Activated T-helper 1 cell treated with anti-CD3 and anti-CD28 coated beads, Interleukin-12 subunit alpha, Interleukin-12 subunit beta, Interleukin-2, Interleukin-4 antibody, amounts not matched to agents 30 ng/mL and 10 ng/mL and 1 ng/mL, durations not matched to agents 14 hours and 24 hours and 36 hours (primary cell): ENCODE results near the gene SIGLEC11. TPM values are rescaled to one million over a fixed set of nuclear protein-coding genes. Genes with fewer than 3 reads are reported as not detected.
A peak's percentile ranks its signal among the peaks of the same experiment; 100 is the strongest.

ENCODE experiments used
- DNase-seq: peaks from one replicate; pipeline ENCODE4 v3.0.0; 2021; ENCODE audit warnings: low spot score
- H3K27ac Mint-ChIP-seq: one replicate; pipeline ENCODE4 v1.8.0; 2021; ENCODE audit warnings: mild to moderate bottlenecking, mixed read lengths
- H3K27me3 Mint-ChIP-seq: one replicate; pipeline ENCODE4 v1.8.0; 2022; ENCODE audit warnings: mild to moderate bottlenecking, moderate library complexity, mixed read lengths; ENCODE audit not compliant: insufficient read depth
- H3K36me3 Mint-ChIP-seq: one replicate; pipeline ENCODE4 v1.8.0; 2021; ENCODE audit warnings: low read depth, mixed read lengths
- H3K4me1 Mint-ChIP-seq: one replicate; pipeline ENCODE4 v1.8.0; 2021; ENCODE audit warnings: low read depth, mixed read lengths
- H3K4me3 Mint-ChIP-seq: one replicate; pipeline ENCODE4 v1.8.0; 2021; ENCODE audit warnings: mild to moderate bottlenecking, moderate library complexity, mixed read lengths
- H3K9me3 Mint-ChIP-seq: one replicate; pipeline ENCODE4 v1.8.0; 2021; ENCODE audit warnings: mixed read lengths
- intact Hi-C: fragments of 100-400 bp; cut with micrococcal nuclease; formaldehyde crosslinking; loops from one replicate; pipeline ENCODE4 v1.15.1; 2024
- total RNA-seq: library from RNA; stranded (reverse); gene quantifications from 2 replicates; pipeline ENCODE4 v1.2.3, GENCODE V29; 2022

Gene SIGLEC11
- total RNA-seq, 1 donor from 2014 or later, result not detected

DNA sequence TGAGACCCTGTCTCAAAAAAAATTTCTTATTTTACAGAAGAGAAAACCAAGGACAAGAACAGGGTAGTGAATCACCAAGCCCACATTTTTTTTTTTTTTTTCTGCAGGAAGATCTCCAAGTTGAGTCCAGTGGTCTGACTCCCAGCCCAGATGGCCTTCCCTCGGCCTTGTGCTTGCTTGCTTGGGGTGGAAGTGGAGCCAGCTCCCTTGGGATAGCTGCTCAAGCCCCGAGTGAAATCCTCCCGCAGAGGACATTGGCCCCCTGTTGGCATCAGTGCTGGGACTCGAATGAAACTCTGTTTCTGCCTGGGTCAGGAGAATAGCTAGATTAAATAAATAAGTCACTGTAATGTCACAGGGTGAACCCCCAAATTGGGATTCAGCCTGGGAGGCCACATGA lies 22.3 kb downstream of the SIGLEC11 start:
- H3K36me3 Mint-ChIP-seq, result peaks cover 2% of the 10 kb centered on the region
- H3K9me3 Mint-ChIP-seq, result no peaks in the 10 kb centered on the region
- DNase-seq, result no peak
- peaks cover 17% of the 10 kb centered on the region for H3K27me3 Mint-ChIP-seq
- intact Hi-C loops, result no loop called here
- peaks cover 14% of the 10 kb centered on the region for H3K4me1 Mint-ChIP-seq
- H3K4me3 Mint-ChIP-seq, result no peak overlapping the region
- no peak overlapping the region for H3K27ac Mint-ChIP-seq

DNA sequence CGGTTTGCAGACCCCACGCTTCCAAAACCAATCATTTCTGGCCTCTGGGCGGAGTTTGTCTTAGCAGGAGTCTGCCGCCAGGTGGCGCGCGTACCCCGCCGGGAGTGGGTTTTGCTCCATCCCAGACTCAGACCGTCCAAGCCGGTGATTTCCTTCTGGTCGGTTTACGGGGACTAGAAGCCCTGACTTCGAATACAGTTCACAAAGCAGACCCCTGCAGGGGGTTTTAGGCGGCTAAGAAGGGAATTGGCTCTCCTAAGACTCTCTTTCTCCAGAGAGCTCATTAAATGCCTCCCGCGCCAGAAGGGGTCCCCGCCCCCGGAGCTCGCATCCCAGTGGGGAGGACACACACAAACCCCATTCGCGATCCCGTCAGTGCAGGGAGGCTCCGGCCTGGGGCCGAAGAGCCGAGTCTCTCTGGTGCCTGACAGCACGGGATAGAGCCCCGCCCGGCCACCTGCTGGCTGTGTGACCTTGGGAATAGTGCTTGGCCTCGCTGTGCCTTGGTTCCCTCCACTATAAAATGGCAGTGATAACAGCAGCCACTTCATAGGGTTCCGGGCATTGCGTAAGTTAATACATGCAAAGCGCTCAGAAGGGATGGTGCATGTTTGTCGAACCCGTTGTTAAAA lies 23.1 kb downstream of the SIGLEC11 start:
- no peak overlapping the region for H3K4me3 Mint-ChIP-seq
- peak; percentile 68 for DNase-seq
- H3K27ac Mint-ChIP-seq, result no peak overlapping the region
- peaks cover 14% of the 10 kb centered on the region for H3K4me1 Mint-ChIP-seq
- H3K27me3 Mint-ChIP-seq, result peaks cover 15% of the 10 kb centered on the region
- intact Hi-C loops, result loop anchor here (1.0 kb wide), 2 partner anchors 45 to 87 kb away; partner anchors contain the start of gene VRK3
- H3K9me3 Mint-ChIP-seq, result no peaks in the 10 kb centered on the region
- H3K36me3 Mint-ChIP-seq, result peaks cover 8% of the 10 kb centered on the region

DNA sequence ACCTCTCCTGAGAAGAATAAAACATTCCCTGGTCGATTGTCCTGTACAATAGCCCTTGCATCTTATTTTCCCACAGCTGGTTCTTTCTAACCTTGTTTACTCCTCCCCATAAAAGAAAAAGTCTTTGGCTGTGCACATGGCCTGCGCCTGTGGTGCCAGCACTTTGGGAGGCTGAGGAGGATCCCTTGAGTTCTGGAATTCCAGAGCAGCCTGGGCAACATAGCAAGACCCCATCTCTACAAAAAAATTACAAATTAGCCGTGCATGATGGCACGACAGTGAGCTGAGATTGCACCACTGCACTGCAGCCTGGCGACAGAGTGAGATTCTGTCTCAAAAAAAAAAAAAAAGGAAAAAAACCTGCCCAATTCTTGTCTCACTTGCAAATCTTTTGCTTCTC lies 24.4 kb downstream of the SIGLEC11 start:
- peaks cover 4% of the 10 kb centered on the region for H3K9me3 Mint-ChIP-seq
- intact Hi-C loops, result no loop called here

DNA sequence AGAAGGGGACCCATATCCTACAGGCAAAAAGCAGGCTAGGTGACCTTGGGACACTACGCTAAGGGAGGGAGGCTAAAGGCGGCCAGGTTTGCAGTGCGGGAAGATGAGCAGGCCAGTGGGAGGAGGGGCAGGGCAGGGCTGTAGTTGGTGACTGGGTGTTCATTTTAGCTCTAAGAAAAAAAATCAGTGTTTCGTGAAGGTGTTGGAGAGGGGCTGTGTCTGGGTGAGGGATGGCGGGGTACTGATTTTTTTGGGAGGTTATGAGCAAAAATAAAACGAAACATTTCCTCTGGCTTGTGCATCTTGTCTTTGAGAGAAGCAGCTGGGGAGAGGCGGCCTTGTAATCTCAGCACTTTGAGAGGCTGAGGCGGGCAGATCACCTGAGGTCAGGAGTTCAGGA lies 27.3 kb downstream of the SIGLEC11 start:
- Mint-ChIP-seq H3K36me3 (peaks cover 37% of the 10 kb centered on the region), H3K27me3 (peaks cover 10% of the 10 kb centered on the region), H3K27ac (no peak overlapping the region), H3K9me3 (peaks cover 4% of the 10 kb centered on the region), H3K4me3 (no peak overlapping the region), H3K4me1 (peaks cover 36% of the 10 kb centered on the region)
- intact Hi-C loops, result no loop called here
- no peak for DNase-seq

More for the DNA sequence above, 24.4 kb downstream of the SIGLEC11 start:
- H3K4me1 Mint-ChIP-seq, result peaks cover 22% of the 10 kb centered on the region
- no peak overlapping the region for H3K27ac Mint-ChIP-seq
- H3K36me3 Mint-ChIP-seq, result peaks cover 18% of the 10 kb centered on the region
- no peak overlapping the region for H3K4me3 Mint-ChIP-seq
- peaks cover 10% of the 10 kb centered on the region for H3K27me3 Mint-ChIP-seq
- DNase-seq, result no peak

DNA sequence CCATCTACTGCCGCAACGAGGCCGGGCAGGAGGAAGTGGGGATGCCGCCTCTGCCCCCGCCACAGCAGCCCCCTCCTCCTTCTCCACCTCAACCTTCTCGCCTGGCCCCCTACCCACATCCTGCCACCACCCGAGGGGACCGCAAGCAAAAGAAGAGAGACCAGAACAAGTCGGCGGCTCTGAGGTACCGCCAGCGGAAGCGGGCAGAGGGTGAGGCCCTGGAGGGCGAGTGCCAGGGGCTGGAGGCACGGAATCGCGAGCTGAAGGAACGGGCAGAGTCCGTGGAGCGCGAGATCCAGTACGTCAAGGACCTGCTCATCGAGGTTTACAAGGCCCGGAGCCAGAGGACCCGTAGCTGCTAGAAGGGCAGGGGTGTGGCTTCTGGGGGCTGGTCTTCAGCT lies 28.2 kb downstream of the SIGLEC11 start:
- Mint-ChIP-seq H3K36me3 (peaks cover 44% of the 10 kb centered on the region), H3K27me3 (peaks cover 10% of the 10 kb centered on the region), H3K9me3 (peaks cover 4% of the 10 kb centered on the region), H3K4me1 (peaks cover 39% of the 10 kb centered on the region), H3K27ac (no peak overlapping the region), H3K4me3 (peak overlapping the region; percentile 13)
- peak; percentile 34 for DNase-seq
- intact Hi-C loops, result no loop called here

DNA sequence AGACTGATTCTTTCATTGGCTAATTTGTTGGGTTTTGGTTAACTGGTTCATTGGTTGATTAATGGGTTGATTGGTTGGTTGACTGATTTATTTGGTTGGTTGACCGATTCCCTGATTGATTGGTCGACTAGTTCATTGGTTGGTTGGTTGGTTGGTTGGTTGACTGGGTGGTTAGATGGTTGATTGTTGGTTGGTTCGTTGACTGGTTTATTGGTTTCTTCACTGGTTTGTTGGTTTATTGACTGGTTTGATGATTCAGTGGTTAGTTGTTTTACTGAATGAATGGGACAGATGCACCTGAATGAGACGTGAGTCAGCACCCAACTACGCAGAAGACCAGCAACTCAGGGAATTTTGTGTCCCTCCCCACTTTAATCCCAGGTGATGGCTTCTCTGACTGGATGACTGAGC lies 28.9 kb downstream of the SIGLEC11 start:
- Mint-ChIP-seq H3K36me3 (peaks cover 49% of the 10 kb centered on the region), H3K4me1 (peaks cover 42% of the 10 kb centered on the region), H3K27ac (peak overlapping the region; percentile 38), H3K9me3 (peaks cover 4% of the 10 kb centered on the region), H3K27me3 (peaks cover 8% of the 10 kb centered on the region), H3K4me3 (peak overlapping the region; percentile 50)
- no peak for DNase-seq
- intact Hi-C loops, result no loop called here

DNA sequence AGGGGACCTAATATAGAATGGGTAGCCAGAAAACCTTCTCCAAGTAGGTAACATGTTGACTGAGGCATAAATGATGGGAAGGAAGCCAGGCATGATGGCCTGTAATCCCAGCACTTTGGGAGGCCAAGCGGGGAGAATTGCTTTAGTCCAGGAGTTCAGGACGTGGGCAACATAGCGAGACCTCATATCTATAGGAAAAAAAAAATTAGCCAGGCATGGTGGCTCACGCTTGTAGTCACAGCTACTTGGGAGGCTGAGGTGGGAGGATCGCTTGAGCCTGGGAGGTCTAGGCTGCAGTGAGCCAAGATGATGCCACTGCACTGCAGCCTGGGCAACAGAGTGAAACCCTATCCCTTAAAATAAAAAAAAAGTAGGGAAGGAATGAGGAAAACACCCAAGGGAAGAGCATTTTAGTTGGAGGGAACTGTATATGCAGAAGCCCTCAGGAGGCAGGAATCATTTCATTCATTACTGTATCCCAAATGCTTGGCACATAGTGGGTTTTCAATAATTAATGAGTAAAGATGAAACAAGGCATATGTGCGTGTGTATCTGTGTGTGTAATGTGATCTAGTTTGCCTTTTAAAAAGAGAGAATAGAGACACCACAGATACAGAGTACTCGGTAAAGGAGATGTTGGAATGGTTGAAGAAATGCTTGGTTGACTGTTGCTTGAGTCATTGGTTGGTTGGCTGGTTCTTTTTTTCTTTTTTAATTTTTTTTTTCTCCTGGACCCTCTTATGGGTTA lies 29.5 kb downstream of the SIGLEC11 start:
- Mint-ChIP-seq H3K9me3 (peaks cover 4% of the 10 kb centered on the region), H3K4me3 (peak overlapping the region; percentile 32), H3K36me3 (peaks cover 51% of the 10 kb centered on the region), H3K27ac (no peak overlapping the region), H3K27me3 (peaks cover 4% of the 10 kb centered on the region), H3K4me1 (peaks cover 41% of the 10 kb centered on the region)
- no peak for DNase-seq
- intact Hi-C loops, result no loop called here

DNA sequence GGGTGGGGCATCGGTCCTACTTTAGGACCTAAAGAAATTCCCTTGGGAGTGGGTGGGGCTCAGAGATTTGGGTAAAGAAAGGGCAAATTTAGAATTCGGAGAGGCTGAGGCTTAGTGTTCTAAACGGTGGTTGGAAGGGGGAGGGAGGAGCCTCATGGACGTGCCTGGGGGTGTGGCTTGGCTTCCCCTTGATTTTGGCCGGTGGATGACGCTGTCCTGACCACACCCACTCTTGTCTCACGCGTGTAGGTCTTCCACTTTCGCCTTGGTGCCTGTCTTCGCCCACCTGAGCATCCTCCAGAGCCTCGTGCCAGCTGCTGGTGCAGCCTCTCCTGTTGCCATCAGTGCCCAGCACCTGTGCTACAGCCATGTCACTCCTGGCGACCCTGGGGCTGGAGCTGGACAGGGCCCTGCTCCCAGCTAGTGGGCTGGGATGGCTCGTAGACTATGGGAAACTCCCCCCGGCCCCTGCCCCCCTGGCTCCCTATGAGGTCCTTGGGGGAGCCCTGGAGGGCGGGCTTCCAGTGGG lies 30.4 kb downstream of the SIGLEC11 start:
- intact Hi-C loops, result loop anchor here (1.0 kb wide), 5 partner anchors 74 to 164 kb away; partner anchors contain the start of genes FUZ and VRK3
- Mint-ChIP-seq H3K36me3 (peaks cover 55% of the 10 kb centered on the region), H3K4me1 (peaks cover 44% of the 10 kb centered on the region), H3K27me3 (peaks cover 2% of the 10 kb centered on the region), H3K9me3 (peaks cover 4% of the 10 kb centered on the region), H3K4me3 (peak overlapping the region; percentile 97), H3K27ac (peak overlapping the region; percentile 43)
- no peak for DNase-seq

DNA sequence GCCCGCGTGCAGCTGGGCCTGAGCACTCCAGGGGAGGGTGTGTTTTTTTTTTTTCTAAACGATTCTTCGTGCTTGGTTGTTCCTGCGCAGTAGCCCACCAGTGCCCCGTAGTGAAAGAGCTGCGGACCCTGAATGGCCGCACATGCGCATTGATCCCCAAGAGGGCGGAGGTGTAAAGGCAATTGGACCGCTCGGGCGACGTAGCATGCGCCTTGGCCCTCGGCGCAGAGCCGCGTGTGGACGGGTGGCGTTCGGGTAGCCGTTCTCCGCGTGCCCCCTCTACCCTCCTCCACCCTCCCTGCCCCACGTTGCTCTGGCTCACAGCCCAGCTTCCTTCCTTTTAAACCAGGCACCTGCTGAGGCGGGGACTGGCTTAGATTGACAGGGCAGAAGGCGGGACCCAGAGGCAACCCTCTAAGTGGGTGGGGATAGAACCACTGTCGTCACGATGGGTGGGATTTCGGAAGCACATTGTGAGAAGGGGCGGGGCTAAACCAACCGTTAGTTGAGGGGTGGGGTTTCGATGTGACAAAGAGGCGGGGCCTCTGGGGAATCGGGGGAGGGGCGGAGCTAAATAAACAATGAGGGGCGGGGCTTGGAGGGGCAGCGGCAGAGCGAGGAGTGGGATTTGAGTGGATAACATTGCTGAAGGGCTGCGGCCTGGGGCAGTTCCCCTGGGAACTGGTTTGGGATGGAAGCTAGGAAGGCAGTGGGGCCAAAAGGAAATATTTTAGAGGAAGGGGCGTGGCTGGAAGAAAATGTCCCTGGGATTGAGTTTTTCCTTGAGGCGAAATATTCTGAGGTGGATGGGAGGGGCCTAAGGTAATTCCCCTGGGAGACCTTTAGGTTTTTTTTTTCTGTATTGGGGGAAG lies 31.1 kb downstream of the SIGLEC11 start:
- H3K4me3 Mint-ChIP-seq, result peak overlapping the region; percentile 97
- intact Hi-C loops, result loop anchor here (1.0 to 2.0 kb wide), 11 partner anchors 19 to 164 kb away; partner anchors contain the start of genes AKT1S1, FUZ, PNKP and TBC1D17
- H3K27ac Mint-ChIP-seq, result peak overlapping the region; percentile 100
- peaks cover 2% of the 10 kb centered on the region for H3K27me3 Mint-ChIP-seq
- peaks cover 4% of the 10 kb centered on the region for H3K9me3 Mint-ChIP-seq
- peaks cover 49% of the 10 kb centered on the region for H3K4me1 Mint-ChIP-seq
- peaks cover 59% of the 10 kb centered on the region for H3K36me3 Mint-ChIP-seq
- peak; percentile 89 for DNase-seq

DNA sequence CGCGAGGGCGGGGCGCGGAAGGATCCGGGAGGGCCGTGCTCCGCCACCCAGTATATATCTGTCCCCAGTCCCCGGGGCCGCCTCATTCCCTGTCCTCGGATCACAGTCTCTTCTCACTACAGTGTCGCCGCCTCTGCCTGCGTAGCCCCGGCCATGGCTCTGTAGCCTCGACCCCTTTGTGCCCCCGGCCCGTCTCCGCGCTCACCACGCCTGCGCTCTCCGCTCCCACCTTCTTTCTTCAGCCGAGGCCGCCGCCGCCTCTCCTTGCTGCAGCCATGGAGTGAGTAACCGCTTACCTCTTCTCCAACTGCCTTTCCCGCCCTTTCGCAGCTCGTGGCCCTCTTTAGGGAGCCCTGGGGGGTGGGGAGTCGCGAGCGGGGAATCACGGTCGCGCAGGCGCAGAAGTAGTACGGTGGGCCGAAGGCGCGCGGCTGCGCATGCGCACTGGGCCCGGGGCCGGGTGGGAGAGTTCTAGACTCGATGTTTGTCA lies 31.8 kb downstream of the SIGLEC11 start, which contains the start of the genes ATF5 and NUP62:
ATF5 (plus strand) TSS at position 85 of the 490 bp plus-strand sequence. CDS start 1,646 bp downstream, outside the sequence.
NUP62 (minus strand) TSS at position 384 of the 490 bp plus-strand sequence. CDS start 19,697 bp downstream, outside the sequence.
- intact Hi-C loops, result loop anchor here (1.0 to 2.0 kb wide), 6 partner anchors 18 to 62 kb away; partner anchors contain the start of genes AKT1S1, PNKP and TBC1D17

DNA sequence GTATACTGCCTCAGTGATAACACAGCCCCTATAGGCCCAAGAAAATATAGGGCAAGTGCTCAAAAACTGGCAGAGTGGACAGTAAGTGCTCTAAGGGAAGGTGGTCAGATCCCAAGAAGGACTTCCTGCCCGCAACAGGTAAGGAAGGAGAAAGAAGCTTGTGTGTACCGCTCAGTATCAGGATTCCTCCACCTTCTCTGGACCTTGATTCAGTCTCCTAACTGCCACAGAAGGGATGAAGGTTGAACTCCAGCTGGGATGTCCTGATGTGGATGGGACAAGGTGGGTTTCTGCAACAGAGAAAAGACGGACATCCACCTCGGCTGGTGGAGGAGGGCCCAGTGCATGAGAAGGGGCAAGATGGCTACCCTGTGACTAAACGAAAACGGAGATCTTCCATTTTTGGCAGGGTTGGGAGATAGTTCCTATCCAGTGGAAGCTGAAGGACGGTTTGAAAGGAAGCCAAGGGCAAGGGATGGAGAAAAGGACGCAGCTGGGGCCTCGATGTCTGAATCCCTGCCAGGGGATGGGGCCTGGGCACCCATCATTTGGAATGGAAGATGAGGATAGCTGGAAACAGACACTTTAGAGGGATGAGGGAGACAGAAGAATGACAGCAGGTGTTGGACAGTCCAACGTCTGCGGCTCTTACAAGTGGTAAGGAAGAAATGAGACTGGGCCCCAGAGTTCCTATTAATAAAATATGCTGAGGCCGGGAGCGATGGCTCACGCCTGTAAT lies 33.3 kb downstream of the SIGLEC11 start:
- Mint-ChIP-seq H3K4me3 (peak overlapping the region; percentile 97), H3K9me3 (peaks cover 4% of the 10 kb centered on the region), H3K27me3 (no peaks in the 10 kb centered on the region), H3K27ac (peak overlapping the region; percentile 96), H3K36me3 (peaks cover 66% of the 10 kb centered on the region), H3K4me1 (peaks cover 59% of the 10 kb centered on the region)
- intact Hi-C loops, result loop anchor here (2.0 kb wide), 1 partner anchor 59 kb away; no protein-coding TSS in a partner anchor
- no peak for DNase-seq

More for the DNA sequence above, 31.8 kb downstream of the SIGLEC11 start, which contains the start of the genes ATF5 and NUP62:
- H3K9me3 Mint-ChIP-seq, result peaks cover 4% of the 10 kb centered on the region
- H3K36me3 Mint-ChIP-seq, result peaks cover 64% of the 10 kb centered on the region
- H3K27me3 Mint-ChIP-seq, result no peaks in the 10 kb centered on the region
- peak; percentile 88 for DNase-seq
- peak within 1 kb of the TSS; percentile 100 for H3K27ac Mint-ChIP-seq
- peaks cover 54% of the 10 kb centered on the region for H3K4me1 Mint-ChIP-seq
- H3K4me3 Mint-ChIP-seq, result peak within 1 kb of the TSS; percentile 97
